ENCODE results near the gene TH. TPM values are rescaled to one million over a fixed set of nuclear protein-coding genes. Genes with fewer than 3 reads are reported as not detected.

Gene TH
- total RNA-seq, 2 donors from 2014 or later = not detected

DNA sequence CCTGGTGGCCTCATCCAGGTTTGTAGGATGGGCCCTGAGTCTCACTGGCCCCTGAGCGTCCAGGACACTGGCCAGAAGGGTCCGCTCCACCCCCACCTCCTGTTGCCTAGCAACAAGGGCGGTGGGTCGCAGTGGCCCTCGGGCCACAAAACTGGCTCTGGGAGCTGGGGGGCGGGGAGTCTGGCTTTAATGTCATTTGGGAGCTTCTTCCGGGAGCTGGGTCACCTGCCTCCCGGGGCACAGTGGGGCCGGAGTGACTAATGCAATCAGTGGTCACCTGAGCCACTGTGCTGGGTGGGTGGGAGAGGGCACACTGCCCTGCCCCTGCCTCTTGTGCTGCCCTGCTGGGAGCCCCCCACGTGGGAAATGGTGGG is 2.6 kb downstream of the TH start:
- DNase-seq (no peak), ATAC-seq (no peak)
- intact Hi-C loops (cut with DNase I, micrococcal nuclease) = no loop called here

DNA sequence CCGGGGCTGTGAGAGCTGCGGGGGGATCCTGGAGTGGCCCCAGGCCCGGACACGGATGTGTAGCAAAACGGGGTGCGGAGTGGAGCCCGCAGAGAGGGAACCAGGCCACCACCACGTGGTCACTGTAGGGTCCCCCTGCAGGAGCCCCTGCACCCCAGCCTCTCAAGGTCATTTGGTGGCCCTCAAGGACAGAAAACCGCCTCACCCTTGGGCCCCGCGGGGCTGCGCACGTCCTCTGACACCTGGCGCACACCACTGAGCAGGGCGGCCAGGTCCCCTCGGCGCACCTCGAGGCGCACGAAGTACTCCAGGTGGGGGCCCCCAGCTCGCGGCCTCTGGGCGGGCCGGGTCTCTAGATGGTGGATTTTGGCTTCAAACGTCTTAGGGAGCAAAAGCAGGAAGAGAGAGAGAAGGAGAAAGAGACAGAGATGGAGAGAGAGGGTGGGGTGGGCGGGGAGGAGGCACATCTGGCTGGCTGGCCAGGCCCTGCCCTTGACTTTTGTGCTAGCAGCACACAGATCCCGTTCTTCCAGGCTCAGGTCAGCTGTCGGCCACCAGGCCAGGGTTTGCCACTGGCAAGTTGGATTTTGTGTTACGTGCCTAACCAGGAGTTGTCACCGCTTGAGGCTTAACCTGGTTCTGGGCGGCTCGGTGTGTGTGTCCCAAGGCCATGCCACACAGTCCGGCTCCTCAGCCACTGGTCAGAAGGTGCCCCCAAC is 3.2 kb downstream of the TH start:
- no peak for ATAC-seq
- intact Hi-C loops (cut with DNase I, micrococcal nuclease) = no loop called here
- no peak for DNase-seq

DNA sequence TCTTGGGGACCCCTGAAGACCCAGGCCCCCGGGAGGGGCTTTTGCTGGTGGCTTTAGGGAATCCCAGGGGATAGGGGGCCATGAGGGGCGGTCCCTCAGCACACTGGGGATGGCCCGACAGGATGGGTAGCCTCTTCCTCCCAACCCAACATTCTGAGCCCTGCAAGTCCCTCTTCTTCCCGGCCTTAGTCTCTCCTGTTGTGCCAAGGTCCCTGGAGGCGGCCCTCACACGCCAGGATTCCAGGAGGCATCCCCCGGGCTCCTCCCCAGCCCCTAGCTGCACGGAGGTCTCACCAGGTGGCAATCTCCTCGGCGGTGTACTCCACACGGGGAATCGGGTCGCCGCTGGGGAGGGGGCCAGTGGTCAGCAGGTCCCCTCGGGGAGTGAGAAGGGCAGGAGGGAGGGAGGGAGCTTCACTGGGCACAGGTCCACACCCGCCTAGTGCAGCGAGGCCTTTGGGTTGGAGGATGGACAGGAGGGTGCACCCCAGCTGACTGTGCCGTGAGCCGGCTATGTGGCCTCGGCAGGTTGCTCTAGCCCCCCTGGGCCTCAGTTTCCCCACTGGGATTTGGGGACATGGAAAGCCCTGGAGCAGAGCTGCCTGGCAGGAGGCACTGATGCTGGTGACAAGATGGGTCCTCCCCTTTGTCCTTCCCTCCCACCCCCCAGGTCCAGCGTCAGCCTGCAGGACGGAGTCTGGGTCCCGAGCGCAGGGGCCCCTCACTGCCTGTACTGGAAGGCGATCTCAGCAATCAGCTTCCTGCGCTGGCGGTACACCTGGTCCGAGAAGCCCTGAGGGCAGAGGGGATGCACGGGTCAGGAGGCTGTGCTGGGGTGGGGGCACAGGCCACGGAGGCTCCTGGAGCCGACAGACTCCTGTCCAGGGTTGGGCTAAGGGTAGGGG is 4.2 kb downstream of the TH start:
- no peak for DNase-seq
- intact Hi-C loops (cut with DNase I, micrococcal nuclease) = no loop called here
- no peak for ATAC-seq

DNA sequence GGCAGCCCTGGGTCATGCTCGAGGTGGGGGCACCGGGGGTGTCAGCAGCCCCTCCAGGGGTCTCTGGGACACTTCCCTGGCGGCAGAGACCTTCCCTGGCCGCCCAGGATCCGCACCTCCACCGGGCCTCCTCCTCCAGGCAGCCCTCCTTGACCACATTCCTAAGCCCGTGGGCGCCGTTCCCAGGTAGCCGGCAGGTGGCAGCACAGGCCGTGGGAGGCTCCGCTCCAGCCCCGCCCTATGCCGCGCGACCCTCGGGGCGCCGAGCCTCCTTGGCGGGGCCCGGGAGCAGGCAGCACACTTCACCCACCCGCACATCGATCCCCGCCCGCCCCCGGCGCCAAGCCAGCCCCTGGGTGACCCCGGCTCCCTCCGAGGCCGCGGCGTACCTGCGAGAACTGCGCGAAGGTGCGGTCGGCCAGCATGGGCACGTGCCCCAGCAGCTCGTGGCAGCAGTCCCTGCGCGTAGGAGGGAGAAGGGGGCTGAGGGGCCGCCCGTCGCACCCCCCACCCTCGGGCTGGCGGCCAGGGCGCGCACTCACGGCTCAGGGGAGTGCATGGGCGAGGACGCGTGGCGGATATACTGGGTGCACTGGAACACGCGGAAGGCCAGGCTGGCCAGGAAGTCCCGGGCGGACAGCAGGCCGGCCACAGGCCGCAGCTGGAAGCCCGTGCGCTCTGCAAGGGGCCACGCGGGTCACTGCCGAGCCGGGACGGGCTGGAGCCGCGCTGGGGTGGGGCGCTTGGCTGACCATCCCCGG is 5.3 kb downstream of the TH start:
- ATAC-seq = peak; percentile 77
- intact Hi-C loops (cut with DNase I, micrococcal nuclease) = no loop called here
- peak in 1 of 2 donors; percentile 49 for DNase-seq

DNA sequence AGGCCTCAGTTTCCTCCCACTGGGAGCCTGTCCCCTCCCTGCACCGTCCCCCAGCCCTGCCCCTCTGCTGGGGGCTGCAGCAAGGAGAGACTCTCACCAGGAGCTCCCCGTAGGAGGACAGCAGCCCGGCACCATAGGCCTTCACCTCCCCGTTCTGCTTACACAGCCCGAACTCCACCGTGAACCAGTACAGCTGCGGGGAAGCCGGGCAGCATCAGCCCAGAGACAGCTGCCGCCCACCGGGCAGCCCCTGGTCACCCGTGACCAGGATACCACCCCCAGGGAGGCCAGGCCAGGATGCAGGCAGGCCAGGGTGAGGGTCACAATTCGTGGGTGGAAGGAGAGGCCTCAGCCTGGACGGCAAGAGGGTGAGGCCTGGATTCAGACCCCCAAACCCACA is 6.0 kb downstream of the TH start:
- DNase-seq (no peak), ATAC-seq (no peak)
- intact Hi-C loops (cut with DNase I, micrococcal nuclease) = no loop called here

DNA sequence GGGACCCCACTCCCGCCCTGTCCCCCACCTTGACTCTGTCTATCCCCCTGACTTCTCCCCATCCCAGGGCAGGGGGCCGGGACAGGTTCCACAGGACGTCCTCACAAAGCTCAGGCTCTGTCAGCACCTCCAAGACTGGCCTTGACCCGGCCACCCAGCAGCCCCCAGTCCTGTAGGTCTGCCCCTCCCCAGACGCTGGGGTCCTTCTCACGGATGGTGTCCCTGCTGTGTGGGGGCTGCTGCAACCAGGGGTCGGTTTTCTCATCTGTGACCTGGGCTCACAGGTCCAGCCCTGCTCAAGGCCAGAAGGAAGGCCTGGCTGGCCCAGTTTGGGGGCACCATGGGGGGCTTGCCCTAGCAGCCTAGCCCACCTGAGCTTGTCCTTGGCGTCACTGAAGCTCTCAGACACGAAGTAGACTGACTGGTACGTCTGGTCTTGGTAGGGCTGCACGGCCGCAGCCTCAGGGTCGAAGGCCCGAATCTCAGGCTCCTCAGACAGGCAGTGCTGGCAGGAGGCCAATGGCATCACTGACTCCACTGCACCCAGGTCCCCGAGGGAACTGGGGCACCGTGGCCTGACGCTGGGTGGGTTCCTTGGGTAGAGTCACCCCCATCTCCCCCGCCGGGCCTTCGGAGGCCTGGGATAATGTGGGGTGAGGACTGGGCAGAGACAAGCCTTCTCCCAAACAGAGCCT is 6.6 kb downstream of the TH start:
- DNase-seq = peak in 1 of 2 donors; percentile 21
- intact Hi-C loops (cut with DNase I, micrococcal nuclease) = no loop called here
- no peak for ATAC-seq

DNA sequence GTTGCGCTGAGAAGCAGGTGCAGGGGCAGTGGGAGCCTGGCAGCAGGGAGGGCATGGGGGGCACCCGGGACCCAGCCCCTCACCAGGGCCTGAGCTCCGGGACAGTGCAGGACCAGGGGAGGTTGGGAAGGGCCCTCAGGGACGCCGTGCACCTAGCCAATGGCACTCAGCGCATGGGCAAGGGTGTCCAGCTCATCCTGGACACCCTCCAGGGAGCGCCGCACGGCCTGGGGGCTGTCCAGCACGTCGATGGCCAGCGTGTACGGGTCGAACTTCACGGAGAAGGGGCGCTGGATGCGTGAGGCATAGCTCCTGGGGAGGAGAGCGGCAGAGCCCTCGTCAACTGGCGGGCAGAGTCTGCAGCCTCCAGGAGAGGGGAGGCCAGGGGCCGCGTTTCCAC is 7.5 kb downstream of the TH start:
- intact Hi-C loops (cut with DNase I, micrococcal nuclease) = no loop called here
- ATAC-seq (no peak), DNase-seq (no peak)

DNA sequence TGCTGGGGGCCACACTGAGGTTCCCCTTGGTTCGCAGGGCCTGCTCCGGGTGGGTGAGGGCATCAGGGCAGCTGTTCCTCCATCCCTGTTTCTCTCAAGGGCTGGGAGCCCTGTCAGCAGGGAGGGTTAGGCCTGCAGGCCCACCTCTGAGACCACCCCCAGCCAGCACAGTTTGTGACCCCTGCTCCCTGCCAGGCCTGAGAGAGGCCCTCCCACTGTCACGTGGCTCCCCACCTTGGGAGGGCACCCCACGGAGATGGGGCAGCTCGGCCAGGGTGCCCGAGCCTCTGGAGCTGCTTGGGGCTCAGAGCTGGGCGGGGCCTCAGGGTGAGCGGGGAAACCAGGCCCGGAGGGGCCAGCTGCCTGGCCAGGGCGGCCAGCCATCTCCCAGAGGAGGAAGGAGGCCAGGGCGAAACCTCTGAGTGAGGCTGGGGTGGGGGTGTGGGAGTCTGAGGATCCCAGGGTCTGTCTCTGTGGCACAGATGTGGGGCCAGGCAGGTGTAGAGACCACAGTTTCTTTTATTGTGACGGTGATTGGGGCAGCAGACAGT is 8.1 kb downstream of the TH start:
- intact Hi-C loops (cut with DNase I, micrococcal nuclease) = no loop called here
- no peak for DNase-seq
- no peak for ATAC-seq

DNA sequence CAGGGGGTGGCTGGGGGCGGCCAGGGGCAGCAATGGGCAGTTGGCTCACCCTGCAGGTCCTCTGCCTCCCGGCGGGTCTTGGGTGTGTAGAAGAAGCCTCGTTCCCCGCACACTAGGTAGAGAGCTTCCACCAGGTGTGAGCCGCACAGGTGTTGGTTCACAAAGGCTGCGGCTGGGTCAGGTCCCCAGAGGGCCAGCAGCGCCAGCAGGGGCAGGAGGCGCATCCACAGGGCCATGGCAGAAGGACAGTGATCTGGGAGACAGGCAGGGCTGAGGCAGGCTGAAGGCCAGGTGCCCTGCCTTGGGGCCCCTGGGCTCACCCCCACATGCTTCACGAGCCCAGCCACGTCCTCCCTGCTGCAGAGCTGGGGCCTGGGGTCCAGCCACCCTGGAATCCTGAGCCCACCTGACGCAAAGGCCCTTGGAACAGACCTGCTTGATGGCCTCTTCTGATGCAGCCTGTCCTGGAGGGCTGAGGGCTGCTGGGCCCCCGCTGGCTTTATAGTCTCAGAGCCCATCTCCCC is 10.8 kb downstream of the TH start, which contains the start of gene INS:
TSS of gene INS (minus strand) at position 474 of the 524 bp plus-strand sequence. CDS start at position 236, 238 bp downstream.
- DNase-seq (no peak), ATAC-seq (no peak)
- intact Hi-C loops (cut with DNase I, micrococcal nuclease) = no loop called here

DNA sequence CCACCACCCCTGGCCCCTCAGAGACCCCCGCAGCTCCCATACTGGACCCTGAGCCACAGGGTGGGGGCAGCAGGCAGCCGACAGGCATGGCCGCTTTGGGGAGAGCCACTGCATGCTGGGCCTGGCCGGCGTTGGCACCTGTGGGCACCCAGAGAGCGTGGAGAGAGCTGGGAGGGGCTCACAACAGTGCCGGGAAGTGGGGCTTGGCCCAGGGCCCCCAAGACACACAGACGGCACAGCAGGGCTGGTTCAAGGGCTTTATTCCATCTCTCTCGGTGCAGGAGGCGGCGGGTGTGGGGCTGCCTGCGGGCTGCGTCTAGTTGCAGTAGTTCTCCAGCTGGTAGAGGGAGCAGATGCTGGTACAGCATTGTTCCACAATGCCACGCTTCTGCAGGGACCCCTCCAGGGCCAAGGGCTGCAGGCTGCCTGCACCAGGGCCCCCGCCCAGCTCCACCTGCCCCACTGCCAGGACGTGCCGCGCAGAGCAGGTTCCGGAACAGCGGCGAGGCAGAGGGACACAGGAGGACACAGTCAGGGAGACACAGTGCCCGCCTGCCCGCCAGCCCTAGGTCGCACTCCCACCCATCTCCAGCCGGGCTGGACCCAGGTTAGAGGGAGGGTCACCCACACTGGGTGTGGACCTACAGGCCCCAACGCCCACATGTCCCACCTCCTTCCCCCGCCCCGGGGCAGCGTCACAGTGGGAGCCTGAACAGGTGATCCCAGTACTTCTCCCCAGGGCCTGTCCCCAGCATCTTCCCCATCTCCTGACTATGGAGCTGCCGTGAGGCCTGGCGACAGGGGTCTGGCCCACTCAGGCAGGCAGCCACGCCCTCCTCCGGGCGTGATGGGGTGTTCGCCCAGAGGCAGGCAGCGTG is 11.8 kb downstream of the TH start:
- no peak for DNase-seq
- intact Hi-C loops (cut with DNase I, micrococcal nuclease) = loop anchor here in 1 of 2 donors (10.0 kb wide), 1 partner anchor 325 kb away; the partner anchor contains the start of genes SYT8 and TNNI2
- no peak for ATAC-seq

DNA sequence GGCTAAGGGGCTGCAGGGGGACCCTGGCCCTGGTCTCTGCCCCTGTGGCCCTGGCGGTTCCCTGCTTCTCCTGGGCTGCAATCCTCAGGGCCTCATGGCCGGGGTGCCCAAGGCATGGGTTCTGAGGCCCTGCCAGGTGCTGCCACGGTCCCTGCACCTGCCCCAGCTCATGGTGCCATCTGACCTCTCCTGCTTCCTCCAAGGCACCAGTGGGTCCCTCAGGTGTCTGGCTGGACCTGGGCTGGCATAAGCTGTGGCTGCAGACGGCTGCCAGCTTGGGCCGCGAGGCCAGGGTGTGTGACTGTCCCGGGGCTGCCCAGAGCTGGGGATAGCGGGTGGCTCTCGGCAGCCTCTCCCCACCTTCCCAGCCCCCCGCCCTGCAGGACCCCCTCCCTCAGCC is 12.6 kb downstream of the TH start:
- intact Hi-C loops (cut with DNase I, micrococcal nuclease) = loop anchor here in 1 of 2 donors (10.0 kb wide), 1 partner anchor 324 kb away; the partner anchor contains the start of genes SYT8 and TNNI2

DNA sequence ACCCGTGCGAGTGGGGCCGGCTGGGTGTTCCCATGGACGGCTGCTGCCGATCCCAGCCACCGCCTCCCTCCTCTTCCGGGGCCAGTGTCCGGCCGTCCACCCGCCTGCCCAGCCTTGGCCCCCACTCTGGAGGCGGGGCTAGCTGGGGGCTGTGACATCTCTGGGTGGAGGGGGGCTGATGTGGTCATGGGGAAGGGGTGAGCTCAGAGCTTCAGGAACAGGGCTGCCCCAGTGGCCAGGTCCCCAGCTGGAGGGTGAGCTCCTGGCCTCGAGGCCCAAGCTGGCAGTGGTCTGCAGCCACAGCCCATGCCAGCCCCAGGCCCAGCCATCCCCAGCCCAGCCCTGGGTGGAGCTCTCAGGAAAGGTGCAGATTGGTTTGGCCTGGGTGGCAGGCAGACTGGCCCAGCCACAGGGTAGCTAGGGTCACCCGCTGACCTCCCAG is 13.3 kb downstream of the TH start:
- DNase-seq (no peak), ATAC-seq (no peak)
- intact Hi-C loops (cut with DNase I, micrococcal nuclease) = loop anchor here in 1 of 2 donors (10.0 kb wide), 1 partner anchor 324 kb away; the partner anchor contains the start of genes SYT8 and TNNI2

More for the DNA sequence above, 12.6 kb downstream of the TH start:
- DNase-seq (no peak), ATAC-seq (no peak)

DNA sequence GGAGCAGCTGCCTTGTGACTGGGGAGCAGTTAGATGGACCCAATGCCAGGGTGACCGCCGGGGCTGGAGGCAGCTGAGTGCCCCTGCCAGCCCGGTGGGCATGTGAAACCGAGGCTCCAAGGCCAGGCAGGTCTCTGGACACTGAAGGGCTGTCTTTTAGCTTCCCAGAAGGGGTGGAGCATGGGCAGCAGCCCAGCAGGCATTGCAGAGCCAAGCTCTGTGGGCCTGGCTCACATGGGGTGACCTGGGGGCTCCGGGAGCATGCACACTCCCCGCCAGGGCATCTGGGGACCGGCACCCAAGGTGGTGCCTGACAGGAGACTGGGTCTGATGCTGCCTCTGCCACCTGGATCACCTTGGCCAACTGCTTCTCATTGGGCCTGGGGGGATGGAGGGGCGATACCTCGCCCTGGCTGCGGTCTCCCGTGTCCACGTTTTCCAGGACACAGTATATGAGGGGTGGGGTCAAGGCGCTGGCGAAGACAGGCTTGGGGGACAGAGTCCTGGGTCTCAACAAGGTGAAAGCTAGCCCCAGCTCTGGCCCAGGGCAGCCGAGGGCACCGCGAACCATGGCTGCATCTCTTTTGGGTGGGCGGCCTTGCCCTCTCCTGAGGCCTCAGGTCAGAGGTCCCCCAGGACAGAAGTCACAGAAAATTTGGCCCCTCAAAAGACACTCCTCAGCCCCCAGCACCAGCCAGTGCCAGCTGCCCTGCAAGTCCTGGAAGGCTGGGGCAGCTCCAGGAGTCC is 14.1 kb downstream of the TH start:
- DNase-seq = no peak
- ATAC-seq = no peak
- intact Hi-C loops (cut with DNase I, micrococcal nuclease) = loop anchor here in 1 of 2 donors (10.0 kb wide), 1 partner anchor 323 kb away; the partner anchor contains the start of genes SYT8 and TNNI2

DNA sequence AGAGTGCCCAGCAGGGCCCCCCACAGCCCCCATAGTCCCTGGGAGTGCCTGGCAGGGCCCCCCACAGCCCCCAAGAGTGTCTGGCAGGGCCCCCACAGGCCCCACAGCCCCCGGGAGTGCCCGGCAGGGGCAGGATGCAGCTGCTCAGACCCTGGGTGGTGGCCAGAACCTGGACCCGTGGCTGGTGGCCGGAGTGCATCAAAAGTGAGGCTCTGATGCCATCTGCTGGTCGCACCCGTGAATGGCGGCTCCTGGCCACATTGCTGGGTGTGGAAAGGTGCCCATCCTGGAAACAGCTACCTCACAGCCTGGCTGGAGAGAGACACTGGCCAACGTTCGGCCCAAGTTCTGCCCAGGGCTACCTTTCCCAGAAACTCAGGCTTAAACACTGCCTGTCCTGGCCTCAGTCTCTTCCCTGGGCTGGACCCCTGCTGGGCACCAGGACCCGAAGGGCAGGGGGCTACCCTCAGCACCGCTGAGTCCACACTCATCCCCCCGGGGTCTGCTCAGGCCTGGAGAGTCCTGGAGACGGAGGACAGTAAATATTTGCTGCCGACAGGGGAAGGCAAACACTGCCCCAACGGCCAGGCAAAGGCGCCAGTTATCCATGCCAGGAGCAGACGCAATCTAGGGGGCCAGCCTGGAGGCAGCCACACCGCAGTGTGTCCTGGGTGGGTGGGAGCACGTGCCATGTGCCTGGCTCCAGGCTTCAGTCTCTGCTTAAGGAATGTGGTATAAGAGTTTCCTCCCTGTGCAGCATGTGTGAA is 15.0 kb downstream of the TH start:
- DNase-seq (peak; percentile 36 to 77), ATAC-seq (peak; percentile 78)
- intact Hi-C loops (cut with DNase I, micrococcal nuclease) = loop anchor here in 1 of 2 donors (10.0 kb wide), 1 partner anchor 322 kb away; the partner anchor contains the start of genes SYT8 and TNNI2

DNA sequence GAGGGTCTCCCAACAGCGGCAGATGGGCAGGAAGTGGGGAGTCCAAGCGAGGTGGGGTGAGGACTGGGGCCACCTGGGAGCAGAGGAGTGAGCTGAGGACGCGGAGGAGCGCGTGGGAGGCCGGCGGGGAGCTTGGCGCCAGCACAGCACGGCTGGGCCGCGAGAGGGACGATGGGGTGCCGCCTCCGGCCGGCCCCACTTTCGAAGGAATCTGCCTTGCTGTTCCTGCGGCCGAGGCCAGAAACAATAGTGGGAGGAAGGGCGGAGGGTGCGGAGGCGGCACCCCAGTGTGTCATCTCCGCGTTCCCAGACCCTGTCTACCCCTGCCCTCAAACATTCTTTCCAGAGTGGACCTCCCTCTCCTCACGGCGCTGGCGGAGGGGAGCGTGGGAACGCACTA is 16.1 kb downstream of the TH start:
- intact Hi-C loops (cut with DNase I, micrococcal nuclease) = loop anchor here in 1 of 2 donors (10.0 kb wide), 1 partner anchor 321 kb away; the partner anchor contains the start of genes SYT8 and TNNI2

More for the DNA sequence above, 16.1 kb downstream of the TH start:
- DNase-seq = no peak
- no peak for ATAC-seq

Measured in left colon (tissue), 2 donors.